ENCODE measurements around the gene SYNGAP1.

The SYNGAP1 gene

DNA sequence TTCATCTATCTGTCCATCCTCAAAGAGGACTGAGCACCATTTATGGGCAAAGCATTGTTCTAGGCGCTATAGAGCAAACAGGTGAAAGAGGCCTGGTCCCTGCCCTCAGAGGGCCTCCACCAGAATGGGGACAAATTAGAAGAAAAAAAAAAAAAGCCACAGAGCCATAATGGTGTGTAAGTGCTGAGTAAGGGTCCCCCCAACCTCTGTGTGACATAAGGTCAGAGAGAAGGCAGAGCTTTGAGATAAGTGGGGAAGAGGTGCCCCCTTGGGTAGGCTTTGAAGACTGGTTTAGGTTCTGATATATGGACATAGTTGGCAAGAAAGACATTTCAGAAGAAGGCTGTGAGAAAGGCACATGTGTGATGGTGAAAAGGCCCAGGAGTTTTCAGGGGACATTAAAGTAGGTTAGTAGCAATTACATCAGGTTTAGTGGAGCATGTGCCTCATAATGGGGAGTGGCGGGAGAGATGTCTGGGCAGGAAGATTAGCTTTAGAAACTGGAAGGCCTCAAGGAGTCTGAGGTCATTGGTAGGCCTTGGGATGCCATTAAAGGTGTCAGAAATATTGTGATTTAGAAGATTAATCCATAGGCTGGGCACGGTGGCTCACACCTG lies 19.2 kb downstream of the SYNGAP1 start:
- DNase-seq (ENCODE audit: low read depth): no peak

DNA sequence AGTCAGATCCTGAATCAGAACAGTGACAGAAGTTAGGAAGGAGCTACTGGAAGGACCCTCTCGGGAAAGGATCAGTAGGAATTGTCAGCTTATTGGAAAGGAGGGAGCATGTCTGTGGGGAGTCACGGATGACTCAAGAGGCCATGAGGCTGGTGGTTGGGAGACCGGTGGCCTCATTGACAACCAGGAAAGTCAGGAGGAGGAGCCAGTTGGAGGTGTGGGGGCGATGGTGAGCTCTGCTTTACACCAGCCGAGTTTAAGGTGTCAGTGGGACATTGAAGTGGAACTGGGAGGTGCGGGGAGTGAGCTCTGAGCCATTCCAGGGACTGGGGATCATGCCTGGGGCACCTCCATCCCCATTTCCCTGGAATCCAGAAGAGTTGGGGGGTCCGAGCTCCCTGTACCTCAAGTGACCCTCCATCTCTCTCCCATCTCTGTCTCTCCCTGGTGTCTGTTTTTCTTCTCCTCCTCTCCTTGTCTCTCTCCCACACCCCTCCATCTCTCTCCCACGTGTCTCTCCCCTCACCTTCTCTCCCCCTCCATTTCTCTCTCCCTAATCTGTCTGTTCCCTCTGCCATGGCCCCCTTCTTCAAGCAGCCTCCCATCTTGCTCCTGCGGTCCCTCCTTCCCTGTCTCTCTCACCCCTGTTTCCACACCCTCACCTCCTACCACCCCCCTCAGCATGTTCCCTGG lies 20.2 kb downstream of the SYNGAP1 start:
- no peak for DNase-seq (ENCODE audit: low read depth)

DNA sequence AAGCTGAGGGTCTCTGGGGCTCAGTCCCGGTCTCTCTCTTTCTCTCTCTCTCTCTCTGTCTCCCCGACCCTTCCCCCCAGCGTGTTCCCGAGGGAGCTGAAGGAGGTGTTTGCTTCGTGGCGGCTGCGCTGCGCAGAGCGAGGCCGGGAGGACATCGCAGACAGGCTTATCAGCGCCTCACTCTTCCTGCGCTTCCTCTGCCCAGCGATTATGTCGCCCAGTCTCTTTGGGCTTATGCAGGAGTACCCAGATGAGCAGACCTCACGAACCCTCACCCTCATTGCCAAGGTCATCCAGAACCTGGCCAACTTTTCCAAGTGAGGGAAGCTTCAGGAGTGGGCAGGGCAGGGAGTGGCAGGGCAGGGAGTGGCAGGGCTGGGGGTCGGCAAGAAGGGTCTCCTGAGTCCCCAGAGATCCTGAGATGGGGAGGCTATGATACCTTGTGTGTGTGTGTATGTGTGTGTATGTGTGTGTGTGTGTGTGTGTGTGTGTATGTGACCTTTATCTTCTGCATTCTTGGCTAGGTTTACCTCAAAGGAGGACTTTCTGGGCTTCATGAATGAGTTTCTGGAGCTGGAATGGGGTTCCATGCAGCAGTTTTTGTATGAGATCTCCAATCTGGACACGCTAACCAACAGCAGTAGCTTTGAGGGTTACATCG lies 20.9 kb downstream of the SYNGAP1 start:
- no peak for DNase-seq (ENCODE audit: low read depth)

DNA sequence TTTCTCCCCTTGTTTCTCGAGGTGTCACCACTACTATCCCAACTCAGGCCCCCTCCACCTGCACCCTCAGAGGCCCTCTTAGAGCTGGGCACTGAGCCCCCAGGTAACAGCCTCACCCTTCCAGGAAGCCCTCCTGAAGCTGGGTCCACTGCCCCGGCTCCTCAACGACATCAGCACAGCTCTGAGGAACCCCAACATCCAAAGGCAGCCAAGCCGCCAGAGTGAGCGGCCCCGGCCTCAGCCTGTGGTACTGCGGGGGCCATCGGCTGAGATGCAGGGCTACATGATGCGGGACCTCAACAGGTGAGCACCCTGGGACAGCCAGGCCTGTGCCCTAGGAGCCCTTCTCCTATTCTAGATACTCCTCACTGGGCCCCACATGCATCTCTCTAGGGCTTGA lies 21.6 kb downstream of the SYNGAP1 start:
- DNase-seq (ENCODE audit: low read depth): no peak

DNA sequence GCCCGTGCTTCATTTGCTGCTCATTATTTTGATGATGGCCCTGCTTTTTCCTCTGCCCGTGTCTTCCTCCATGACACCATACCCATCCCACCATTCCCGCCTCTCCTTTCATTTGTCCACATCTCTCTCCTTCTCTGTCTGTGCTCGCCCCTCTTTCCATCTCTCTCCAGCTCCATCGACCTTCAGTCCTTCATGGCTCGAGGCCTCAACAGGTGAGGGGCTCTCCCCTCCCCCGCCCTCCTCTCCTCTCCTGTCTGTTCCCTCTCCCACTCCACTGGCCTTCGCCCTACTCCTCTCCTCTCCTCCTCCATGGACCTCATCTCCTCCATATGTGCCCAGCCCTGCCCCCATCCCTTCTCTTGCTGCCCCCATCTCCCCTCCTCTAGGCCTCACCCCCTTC lies 22.4 kb downstream of the SYNGAP1 start:
- no peak for DNase-seq (ENCODE audit: low read depth)

DNA sequence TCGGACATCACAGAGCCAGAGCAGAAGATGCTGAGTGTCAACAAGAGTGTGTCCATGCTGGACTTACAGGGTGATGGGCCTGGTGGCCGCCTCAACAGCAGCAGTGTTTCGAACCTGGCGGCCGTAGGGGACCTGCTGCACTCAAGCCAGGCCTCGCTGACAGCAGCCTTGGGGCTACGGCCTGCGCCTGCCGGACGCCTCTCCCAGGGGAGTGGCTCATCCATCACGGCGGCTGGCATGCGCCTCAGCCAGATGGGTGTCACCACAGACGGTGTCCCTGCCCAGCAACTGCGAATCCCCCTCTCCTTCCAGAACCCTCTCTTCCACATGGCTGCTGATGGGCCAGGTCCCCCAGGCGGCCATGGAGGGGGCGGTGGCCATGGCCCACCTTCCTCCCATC lies 23.2 kb downstream of the SYNGAP1 start:
- no peak for DNase-seq (ENCODE audit: low read depth)

DNA sequence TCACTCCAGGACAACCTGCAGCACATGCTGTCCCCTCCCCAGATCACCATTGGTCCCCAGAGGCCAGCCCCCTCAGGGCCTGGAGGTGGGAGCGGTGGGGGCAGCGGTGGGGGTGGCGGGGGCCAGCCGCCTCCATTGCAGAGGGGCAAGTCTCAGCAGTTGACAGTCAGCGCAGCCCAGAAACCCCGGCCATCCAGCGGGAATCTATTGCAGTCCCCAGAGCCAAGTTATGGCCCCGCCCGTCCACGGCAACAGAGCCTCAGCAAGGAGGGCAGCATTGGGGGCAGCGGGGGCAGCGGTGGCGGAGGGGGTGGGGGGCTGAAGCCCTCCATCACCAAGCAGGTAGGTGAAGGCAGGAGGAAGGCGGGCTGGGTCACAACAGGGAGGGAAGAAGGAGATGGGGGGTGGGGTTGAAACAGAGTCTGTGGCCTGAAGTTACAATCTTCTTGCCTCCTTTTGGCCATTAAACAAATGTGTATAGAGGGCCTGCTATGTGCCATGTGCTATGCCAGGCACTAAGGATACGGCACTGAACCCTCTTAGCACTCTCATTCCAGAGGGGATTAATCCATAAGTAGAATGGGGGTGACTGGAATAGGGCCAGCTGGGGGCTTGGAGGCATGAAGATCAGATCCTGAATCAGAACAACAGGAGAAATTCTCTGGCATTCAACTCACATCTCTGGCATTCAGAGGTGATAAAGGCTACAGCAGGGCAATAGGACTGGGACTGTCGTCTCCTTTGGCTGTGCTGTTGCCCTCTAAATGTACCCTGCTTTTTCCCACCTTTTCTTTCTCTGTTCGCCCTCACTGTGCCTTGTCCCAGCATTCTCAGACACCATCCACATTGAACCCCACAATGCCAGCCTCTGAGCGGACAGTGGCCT lies 24.0 kb downstream of the SYNGAP1 start:
- DNase-seq (ENCODE audit: low read depth): no peak

DNA sequence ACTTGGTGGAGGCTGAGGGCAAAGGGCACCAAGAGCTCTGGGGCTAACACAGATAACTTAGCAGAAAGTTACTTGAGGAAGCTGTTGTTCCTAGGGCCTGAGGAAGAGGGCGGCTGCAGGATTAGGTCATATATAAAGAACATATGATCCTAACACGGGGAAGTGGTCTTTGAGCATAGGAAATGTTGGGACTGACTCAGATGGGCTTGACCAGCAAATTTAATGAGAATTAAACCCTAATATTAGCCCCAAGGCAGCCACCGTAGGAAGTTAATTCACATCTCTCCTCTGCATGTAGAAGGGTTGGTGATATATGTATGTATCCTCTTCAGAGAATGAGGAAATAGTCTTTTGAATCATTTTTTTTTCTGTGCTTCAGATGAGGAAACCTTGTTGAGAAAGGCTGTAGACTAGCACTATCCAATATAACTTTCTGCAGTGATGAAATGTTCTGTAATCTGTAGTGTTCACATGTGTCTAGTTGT lies 25.3 kb downstream of the SYNGAP1 start:
- DNase-seq (ENCODE audit: low read depth): no peak

DNA sequence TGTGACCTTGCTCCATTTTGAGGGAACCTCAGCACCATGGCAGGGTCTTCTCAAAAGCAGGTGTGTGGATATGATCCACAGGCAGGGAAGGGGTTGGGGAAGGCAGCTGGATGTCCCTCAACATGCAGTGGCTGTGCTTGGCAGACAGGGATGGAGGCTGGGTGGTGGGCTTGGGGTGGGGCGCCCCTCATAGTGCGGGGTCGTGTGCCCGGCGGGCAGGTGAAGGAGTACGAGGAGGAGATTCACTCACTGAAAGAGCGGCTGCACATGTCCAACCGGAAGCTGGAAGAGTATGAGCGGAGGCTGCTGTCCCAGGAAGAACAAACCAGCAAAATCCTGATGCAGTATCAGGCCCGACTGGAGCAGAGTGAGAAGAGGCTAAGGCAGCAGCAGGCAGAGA lies 26.5 kb downstream of the SYNGAP1 start:
- no peak for DNase-seq (ENCODE audit: low read depth)

DNA sequence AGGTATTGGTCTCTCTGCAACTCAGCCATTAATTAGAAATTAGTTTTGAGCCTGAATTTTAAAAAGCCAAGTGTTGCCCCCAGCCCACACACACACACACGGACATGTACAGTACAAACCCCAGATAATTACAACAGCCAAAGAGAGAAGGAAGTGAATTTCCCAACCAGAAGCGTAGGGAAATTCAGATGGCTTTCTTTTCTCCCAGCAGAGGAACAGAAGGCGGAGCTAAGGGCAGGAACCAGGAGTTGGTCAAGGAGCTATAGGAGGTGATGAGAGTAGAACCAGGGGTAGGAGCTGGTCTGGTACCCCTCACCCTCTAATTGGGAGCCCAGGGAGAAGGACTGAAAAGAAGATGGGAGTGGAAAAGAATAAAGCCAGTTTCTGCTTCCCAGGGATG lies 30.6 kb downstream of the SYNGAP1 start:
- no peak for DNase-seq (ENCODE audit: low read depth)

DNA sequence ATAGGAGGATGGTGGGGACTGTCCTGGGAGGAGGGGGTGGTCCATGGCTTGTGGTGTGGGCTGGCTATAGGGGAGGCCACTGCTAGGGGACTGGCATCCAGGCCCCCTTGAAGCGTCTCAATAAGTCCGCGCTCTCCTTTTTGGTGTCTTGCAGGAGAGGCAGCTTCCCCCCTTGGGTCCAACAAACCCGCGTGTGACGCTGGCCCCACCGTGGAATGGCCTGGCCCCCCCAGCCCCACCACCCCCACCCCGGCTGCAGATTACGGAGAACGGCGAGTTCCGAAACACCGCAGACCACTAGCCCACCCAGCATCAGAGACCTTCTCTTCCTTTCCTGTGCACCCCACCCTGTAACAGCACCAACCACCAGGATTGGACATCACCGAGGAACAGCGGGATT lies 31.7 kb downstream of the SYNGAP1 start:
- no peak for DNase-seq (ENCODE audit: low read depth)

DNA sequence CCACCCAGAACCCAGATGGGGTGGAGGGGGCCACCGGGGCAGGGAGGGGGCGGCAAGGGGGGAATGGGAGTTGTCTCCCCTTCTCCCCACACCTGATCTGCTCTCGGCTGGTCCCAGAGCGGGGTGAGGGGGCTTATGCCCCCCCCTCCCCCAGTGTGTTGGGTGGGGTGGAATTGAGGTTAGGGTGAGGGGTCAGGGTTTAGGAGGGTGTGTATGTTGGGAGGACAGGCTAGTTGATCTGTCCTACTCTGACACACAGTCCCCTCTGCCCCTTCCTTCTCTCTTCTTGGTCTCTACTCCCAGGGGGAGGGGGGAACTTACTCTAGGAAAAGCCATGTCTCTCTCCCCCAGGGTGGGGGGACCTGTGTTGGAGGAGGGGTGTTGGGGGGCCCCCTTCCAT lies 32.6 kb downstream of the SYNGAP1 start:
- no peak for DNase-seq (ENCODE audit: low read depth)

DNA sequence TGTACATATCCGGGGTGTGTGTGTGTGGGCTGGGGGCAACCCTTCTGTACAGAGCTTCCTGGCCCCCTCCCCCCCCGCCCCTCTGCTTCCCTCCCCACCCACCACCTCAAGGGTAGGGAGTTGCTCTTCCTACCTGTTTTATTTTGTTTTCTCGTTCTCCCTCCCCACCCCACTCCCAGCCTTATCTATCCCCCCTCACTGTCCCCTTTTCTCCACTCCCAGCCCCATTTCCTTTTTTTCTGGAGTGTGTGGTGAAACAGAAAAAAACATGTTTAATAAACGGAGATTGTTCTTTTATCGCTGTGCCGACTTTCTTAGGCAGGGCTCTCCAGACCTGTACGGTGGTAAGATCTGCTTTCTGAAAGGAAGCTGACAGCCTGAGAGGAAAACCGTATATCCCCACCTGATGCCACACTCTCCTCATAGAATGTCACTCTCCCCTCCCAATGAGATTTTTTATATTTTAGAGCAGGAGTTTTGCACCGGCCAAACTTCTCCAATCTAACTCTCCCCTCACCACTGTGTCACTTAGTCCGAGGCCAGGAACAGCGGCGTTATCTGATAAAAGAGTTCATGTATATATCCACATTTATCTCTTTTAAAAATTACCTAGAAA lies 33.6 kb downstream of the SYNGAP1 start:
- no peak for DNase-seq (ENCODE audit: low read depth)

DNA sequence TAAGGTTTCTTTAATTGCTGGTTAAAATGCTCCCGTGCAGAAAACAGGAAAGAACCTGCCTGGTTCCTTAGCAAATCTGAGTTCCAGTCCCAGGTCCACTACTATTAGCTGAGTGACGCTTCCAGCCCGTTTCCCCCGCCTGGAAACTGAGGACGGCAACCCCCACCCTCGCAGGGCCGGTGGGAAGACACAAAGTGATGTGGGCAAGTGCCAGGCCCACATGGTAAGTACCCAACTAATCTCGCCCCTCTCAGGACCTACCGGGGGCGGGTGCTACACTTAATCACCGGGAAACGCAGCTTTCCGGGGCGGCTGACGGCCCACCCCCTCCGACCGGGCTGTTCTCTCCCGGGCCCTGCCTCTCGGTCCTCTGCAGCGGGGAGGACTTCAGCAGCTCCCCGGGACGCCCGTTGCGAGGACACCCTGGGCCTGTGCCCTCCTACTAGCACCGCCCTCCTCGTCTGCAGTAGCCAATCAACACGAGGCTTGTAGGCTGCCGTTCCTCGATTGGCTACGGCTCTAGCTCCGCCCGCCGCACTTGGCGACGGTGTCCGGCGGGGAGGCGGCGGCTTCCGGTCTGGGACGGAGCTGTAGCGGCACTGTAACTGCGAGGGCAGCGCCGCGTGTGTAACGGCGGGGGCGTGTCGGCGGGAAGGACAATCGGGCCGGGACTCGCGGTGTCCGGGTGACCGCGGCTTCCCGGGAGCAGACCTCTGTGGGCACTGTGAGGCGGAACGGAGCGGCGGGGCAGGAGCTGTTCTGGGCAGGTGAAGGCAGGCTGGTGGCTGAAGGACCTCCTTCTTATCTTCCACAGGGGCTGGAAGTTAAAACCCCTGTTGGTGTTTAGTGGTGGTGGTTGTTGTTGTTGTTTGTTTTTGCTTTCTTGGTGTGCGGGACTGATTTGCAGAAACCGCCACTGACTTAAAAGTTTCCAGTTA lies 34.4 kb downstream of the SYNGAP1 start, which contains the start of gene ZBTB9:
Gene ZBTB9, plus strand, starts transcription at position 568 of the 938 bp plus-strand sequence. CDS start 525 bp downstream, outside the sequence.
- DNase-seq (ENCODE audit: low read depth): peak; percentile 91

DNA sequence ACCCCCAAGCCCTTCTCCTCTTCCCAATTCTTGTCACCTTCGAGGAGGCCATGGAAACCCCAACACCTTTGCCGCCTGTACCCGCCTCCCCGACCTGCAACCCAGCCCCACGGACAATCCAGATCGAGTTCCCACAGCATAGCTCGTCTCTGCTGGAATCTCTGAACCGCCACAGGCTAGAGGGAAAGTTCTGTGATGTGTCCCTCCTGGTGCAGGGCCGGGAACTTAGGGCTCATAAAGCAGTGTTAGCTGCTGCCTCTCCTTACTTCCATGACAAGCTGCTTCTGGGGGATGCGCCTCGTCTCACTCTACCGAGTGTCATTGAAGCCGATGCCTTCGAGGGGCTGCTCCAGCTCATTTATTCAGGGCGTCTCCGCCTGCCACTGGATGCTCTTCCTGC lies 35.2 kb downstream of the SYNGAP1 start:
- DNase-seq (ENCODE audit: low read depth): no peak

DNA sequence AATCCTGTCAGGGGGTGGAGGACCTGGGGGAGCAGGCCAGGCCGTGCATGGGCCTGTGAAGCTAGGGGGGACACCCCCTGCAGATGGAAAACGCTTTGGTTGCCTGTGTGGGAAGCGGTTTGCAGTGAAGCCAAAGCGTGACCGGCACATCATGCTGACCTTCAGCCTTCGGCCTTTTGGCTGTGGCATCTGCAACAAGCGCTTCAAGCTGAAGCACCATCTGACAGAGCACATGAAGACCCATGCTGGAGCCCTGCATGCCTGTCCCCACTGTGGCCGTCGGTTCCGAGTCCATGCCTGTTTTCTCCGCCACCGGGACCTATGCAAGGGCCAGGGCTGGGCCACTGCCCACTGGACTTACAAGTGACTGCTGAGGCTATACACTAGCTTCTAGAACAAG lies 36.3 kb downstream of the SYNGAP1 start:
- no peak for DNase-seq (ENCODE audit: low read depth)

DNA sequence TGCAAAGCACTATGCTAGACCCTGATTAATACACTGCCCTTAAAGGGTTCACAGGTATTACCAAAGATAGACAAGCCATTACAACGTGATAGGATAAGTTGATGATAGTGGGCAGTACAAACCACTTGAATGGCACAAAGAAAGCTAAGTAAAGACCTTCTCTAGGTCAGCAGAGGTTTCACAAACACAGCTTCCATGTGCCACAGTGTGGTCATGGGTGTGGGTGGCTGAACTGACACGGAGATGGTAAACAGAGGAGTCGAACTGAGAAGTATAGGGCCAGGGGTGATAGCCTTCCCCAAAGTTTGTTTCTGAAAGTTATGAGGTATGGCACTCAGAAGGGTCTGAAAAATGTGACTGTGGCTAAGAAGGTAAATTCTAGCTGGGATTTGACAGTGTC lies 38.8 kb downstream of the SYNGAP1 start:
- DNase-seq (ENCODE audit: low read depth): no peak

DNA sequence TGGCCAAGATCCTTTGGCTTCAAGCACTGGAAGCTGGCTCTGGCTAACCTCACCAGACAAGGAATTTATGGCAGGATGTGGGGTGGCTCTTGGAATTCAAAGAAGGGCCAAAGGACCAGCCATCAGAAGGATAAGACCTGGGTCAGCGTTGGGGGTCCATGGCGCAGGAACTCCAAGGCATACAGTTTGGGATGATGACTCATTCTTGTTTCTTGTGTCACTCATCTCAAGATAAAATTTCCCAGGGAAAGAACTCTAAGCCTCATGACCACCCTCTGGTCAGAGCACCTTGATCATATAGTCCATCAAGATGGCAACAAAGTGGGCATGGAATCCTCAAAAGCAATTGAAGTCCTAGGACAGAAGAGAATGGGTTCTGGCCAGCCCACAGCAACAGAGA lies 39.4 kb downstream of the SYNGAP1 start:
- DNase-seq (ENCODE audit: low read depth): no peak

DNA sequence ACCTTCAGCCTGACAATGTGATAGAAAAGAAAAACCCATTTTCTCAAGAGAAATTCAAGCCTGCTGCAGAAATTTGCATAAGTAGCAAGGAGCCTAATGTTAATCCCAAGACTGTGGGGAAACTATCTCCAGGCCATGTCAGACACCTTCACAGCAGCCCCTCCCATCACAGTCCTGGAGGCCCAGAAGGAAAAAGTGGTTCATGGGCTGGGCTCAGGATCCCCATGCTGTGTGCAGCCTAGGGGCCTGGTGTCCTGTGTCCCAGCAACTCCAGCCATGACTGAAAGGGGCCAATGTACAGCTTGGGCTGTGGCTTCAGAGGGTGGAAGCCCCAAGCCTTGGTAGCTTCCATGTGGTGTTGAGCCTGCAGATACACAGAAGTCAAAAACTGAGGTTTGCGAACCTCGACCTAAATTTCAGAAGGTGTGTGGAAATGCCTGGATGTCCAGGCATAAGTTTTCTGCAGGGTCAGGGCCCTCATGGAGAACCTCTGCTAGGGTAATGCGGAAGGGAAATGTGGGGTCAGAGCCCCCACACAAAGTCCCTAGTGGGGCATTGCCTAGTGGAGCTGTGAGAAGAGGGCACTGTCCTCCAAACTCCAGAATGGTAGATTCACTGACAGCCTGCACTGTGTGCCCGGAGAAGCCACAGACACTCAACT lies 46.3 kb downstream of the SYNGAP1 start:
- DNase-seq (ENCODE audit: low read depth): no peak

DNA sequence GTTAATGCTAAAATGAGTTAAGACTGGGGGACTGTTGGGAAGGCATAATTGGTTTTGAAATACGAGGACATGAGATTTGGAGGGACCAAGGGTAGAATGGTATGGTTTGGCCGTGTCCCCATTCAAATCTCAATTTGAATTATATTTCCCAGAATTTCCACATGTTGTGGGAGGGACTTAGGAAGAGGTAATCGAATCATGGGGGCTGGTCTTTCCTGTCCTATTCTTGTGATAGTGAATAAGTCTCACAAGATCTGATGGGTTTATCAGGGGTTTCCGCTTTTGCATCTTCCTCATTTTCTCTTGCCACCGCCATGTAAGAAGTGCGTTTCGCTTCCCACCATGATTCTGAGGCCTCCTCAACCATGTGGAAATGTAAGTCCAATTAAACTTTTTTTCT lies 47.2 kb downstream of the SYNGAP1 start:
- no peak for DNase-seq (ENCODE audit: low read depth)

All from GM04504 (cell line).